BLaER1 (cell line): ENCODE measurements around the gene ANXA1.

Source experiments
- H3K27ac ChIP-seq: shearing (Covaris generic); formaldehyde crosslinking; 2 replicates; pipeline ENCODE4 v1.8.1; 2022
- H3K27me3 ChIP-seq: shearing (Covaris generic); formaldehyde crosslinking; 2 replicates; pipeline ENCODE4 v1.8.1; 2022
- H3K36me3 ChIP-seq: shearing (Covaris generic); formaldehyde crosslinking; 2 replicates; pipeline ENCODE4 v1.8.1; 2022
- H3K4me1 ChIP-seq: shearing (Covaris generic); formaldehyde crosslinking; 2 replicates; pipeline ENCODE4 v1.8.1; 2022
- H3K4me2 ChIP-seq: shearing (Covaris generic); formaldehyde crosslinking; 2 replicates; pipeline ENCODE4 v1.8.1; 2022
- H3K4me3 ChIP-seq: shearing (Covaris generic); formaldehyde crosslinking; 2 replicates; pipeline ENCODE4 v1.8.1; 2022
- H3K9ac ChIP-seq: shearing (Covaris generic); formaldehyde crosslinking; 2 replicates; pipeline ENCODE4 v1.8.1; 2022
- H3K9me3 ChIP-seq: shearing (Covaris generic); formaldehyde crosslinking; 2 replicates; pipeline ENCODE4 v1.8.1; 2022
- H4K20me1 ChIP-seq: shearing (Covaris generic); formaldehyde crosslinking; 2 replicates; pipeline ENCODE4 v1.8.1; 2022
- Cebpa-rat ChIP-seq: shearing (Covaris generic); IDR thresholded peaks from 2 replicates; pipeline ENCODE4 v1.8.1; 2022

Gene ANXA1

GRCh38 chr9:73121375-73121935, 30.2 kb upstream of the ANXA1 start:
- no peaks in the 10 kb centered on the region for H4K20me1 ChIP-seq
- H3K27me3 ChIP-seq: no peaks in the 10 kb centered on the region
- H3K9me3 ChIP-seq: no peaks in the 10 kb centered on the region
- TF ChIP-seq Cebpa-rat: no peak
- no peak overlapping the region for H3K4me3 ChIP-seq
- H3K4me2 ChIP-seq: no peak overlapping the region
- H3K36me3 ChIP-seq: no peaks in the 10 kb centered on the region
- H3K4me1 ChIP-seq: no peaks in the 10 kb centered on the region
- no peak overlapping the region for H3K27ac ChIP-seq
- H3K9ac ChIP-seq: no peak overlapping the region

DNA sequence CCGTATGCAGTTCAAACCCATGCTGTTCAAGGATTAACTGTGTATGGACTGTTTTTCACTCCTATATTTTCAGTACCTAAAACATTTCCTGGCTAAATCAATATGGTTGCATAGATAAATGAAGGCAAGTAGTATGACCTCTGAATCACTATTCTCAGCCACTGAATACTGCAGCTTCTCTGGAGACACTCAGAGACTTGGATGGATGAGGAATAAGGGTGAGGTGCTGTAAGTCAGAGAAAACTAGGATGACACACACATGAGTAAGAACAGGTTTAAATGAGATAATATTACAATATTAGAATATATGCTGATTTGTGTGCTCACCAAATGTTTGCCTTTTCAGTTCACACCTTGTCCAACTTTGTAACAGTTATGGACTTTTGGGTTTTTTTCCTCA, 26.0 kb upstream of the ANXA1 start:
- H3K4me2 ChIP-seq: no peak overlapping the region
- no peaks in the 10 kb centered on the region for H3K4me1 ChIP-seq
- H3K27me3 ChIP-seq: no peaks in the 10 kb centered on the region
- H4K20me1 ChIP-seq: no peaks in the 10 kb centered on the region
- no peaks in the 10 kb centered on the region for H3K36me3 ChIP-seq
- no peak for TF ChIP-seq Cebpa-rat
- no peak overlapping the region for H3K4me3 ChIP-seq
- no peak overlapping the region for H3K27ac ChIP-seq
- H3K9me3 ChIP-seq: no peaks in the 10 kb centered on the region
- no peak overlapping the region for H3K9ac ChIP-seq

- no peak overlapping the region for H3K4me2 ChIP-seq
- no peak for TF ChIP-seq Cebpa-rat
- no peaks in the 10 kb centered on the region for H4K20me1 ChIP-seq
- no peaks in the 10 kb centered on the region for H3K36me3 ChIP-seq
- H3K4me3 ChIP-seq: no peak overlapping the region
- no peaks in the 10 kb centered on the region for H3K9me3 ChIP-seq
- peaks cover 10% of the 10 kb centered on the region; the same call in 1 of the 2 replicates for H3K4me1 ChIP-seq
- H3K27ac ChIP-seq: no peak overlapping the region
- no peaks in the 10 kb centered on the region for H3K27me3 ChIP-seq
- no peak overlapping the region for H3K9ac ChIP-seq
Observed at GRCh38 chr9:73129941-73130685, 21.6 kb upstream of the ANXA1 start.

DNA sequence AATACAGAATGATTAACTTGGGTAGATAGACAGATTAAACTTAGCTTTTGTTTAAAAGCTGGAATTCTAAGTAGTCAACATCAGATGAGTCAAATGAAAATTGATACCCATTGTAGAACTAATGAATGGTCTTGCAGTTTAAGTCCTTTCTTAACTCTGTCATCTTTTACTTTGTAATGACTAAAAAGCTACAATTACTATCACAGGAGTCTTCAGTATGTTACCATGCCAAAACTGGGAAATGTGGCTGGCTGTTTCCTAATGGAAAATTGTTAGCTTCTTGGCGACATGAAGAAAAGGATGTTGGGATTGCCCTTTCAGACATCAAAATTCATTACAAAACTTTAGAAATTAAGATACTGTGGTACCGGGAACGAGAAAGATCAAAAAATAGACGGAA, 20.2 kb upstream of the ANXA1 start:
- TF ChIP-seq Cebpa-rat: no peak
- Histone ChIP-seq H3K4me3 (no peak overlapping the region), H3K9ac (no peak overlapping the region), H4K20me1 (no peaks in the 10 kb centered on the region), H3K27ac (no peak overlapping the region), H3K4me2 (peak overlapping the region; percentile 70), H3K27me3 (no peaks in the 10 kb centered on the region), H3K36me3 (no peaks in the 10 kb centered on the region), H3K4me1 (peaks cover 10% of the 10 kb centered on the region; the same call in 1 of the 2 replicates), H3K9me3 (no peaks in the 10 kb centered on the region)

DNA sequence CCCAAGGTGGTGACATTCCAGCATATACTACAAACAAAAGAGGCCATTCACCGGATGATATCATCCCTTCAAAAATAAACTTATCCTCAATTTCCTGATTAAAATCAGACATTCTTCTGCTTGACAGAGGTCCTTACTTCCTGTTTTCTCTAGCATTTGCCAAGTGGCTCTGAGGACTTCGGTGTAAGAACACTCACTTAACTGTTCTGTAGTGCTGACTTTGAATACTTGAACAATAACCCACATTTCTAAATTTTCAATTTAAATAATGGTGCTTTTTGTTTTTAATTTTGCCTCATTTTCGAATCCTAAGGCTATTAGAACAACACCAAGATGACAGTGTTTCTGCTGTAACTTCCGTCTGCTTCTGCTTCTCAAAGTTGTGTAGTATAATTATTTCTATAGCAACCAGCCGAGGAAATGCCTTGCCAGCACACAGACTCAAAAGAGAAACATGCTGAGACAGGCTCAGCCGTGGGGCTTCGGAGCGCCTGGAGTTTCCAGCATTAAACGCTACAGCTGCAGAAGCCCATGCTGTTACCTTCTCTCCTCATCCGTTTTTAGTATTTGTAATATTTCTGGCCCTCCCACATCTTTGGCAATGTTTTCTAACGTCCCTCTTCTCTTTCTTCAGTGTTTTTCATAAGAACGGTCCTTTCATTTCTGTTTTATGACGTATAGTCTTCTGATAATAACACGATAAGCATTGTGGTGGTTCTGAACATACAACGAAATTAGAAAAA, 19.5 kb upstream of the ANXA1 start:
- Histone ChIP-seq H3K4me3 (peak overlapping the region; percentile 60), H4K20me1 (no peaks in the 10 kb centered on the region), H3K4me2 (peak overlapping the region; percentile 70), H3K36me3 (no peaks in the 10 kb centered on the region), H3K9ac (peak overlapping the region; percentile 61), H3K9me3 (no peaks in the 10 kb centered on the region), H3K27me3 (no peaks in the 10 kb centered on the region), H3K4me1 (peaks cover 10% of the 10 kb centered on the region; the same call in 1 of the 2 replicates), H3K27ac (no peak overlapping the region)
- no peak for TF ChIP-seq Cebpa-rat

GRCh38 chr9:73133022-73133651, 18.5 kb upstream of the ANXA1 start:
- H3K27ac ChIP-seq: no peak overlapping the region
- TF ChIP-seq Cebpa-rat: no peak
- H3K4me1 ChIP-seq: peaks cover 10% of the 10 kb centered on the region; the same call in 1 of the 2 replicates

GRCh38 chr9:73133921-73134407, 17.7 kb upstream of the ANXA1 start:
- Histone ChIP-seq H3K27ac (no peak overlapping the region), H3K27me3 (no peaks in the 10 kb centered on the region), H3K4me2 (no peak overlapping the region), H3K4me1 (peaks cover 10% of the 10 kb centered on the region; the same call in 1 of the 2 replicates), H3K4me3 (no peak overlapping the region), H3K9ac (no peak overlapping the region), H3K9me3 (no peaks in the 10 kb centered on the region), H4K20me1 (no peaks in the 10 kb centered on the region), H3K36me3 (no peaks in the 10 kb centered on the region)
- no peak for TF ChIP-seq Cebpa-rat

More at GRCh38 chr9:73133022-73133651, 18.5 kb upstream of the ANXA1 start:
- Histone ChIP-seq H3K9me3 (no peaks in the 10 kb centered on the region), H3K4me2 (peak overlapping the region; percentile 70), H4K20me1 (no peaks in the 10 kb centered on the region), H3K9ac (no peak overlapping the region), H3K4me3 (no peak overlapping the region), H3K27me3 (no peaks in the 10 kb centered on the region), H3K36me3 (no peaks in the 10 kb centered on the region)

GRCh38 chr9:73135394-73135793, 16.3 kb upstream of the ANXA1 start:
- Histone ChIP-seq H3K9me3 (no peaks in the 10 kb centered on the region), H3K36me3 (no peaks in the 10 kb centered on the region), H3K9ac (no peak overlapping the region), H4K20me1 (no peaks in the 10 kb centered on the region), H3K27me3 (no peaks in the 10 kb centered on the region), H3K27ac (no peak overlapping the region), H3K4me3 (no peak overlapping the region), H3K4me1 (peaks cover 10% of the 10 kb centered on the region; the same call in 1 of the 2 replicates), H3K4me2 (no peak overlapping the region)
- TF ChIP-seq Cebpa-rat: no peak

- no peak overlapping the region for H3K4me3 ChIP-seq
- no peak overlapping the region for H3K9ac ChIP-seq
- H3K4me1 ChIP-seq: peaks cover 5% of the 10 kb centered on the region; the same call in 1 of the 2 replicates
- no peaks in the 10 kb centered on the region for H3K27me3 ChIP-seq
- H3K4me2 ChIP-seq: no peak overlapping the region
- H4K20me1 ChIP-seq: no peaks in the 10 kb centered on the region
- H3K9me3 ChIP-seq: no peaks in the 10 kb centered on the region
- no peak overlapping the region for H3K27ac ChIP-seq
- H3K36me3 ChIP-seq: no peaks in the 10 kb centered on the region
- no peak for TF ChIP-seq Cebpa-rat
Observed at GRCh38 chr9:73137286-73137899, 14.3 kb upstream of the ANXA1 start.
